Measurements from ENCODE around the gene OXLD1.
A peak's percentile ranks its signal among the peaks of the same experiment; 100 is the strongest.

Gene OXLD1

DNA sequence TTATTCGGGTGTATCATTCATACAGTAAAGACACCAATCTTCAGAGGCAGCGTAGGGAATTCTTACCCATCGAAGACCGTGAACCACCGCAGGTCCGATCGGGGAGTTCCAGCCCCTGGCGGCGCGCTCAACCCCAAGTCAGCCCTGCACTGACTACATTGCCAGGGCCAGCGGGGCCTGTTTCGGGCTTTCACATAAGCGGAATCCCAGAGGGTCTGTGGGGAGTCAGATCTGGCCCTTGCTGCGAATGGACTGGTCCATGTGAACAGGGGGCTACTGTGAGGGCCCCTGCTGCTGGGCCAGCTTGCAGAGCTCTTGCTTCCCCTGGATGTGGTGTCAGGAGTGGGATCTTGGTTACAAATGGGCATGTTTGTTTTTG is 17.7 kb downstream of the OXLD1 start:
- no peak overlapping the region for H3K27ac ChIP-seq (ENCODE audit: low read length)
- no peak for DNase-seq (ENCODE audit: low read depth, low spot score)
- peaks cover 14% of the 10 kb centered on the region for H3K4me1 ChIP-seq (ENCODE audit: control insufficient read depth, insufficient read depth, low read length)
- no CpG with 5 or more reads among the region's 14 CpGs for WGBS (ENCODE audit: insufficient coverage, insufficient read length)
- peak overlapping the region; percentile 33; the same call in 1 of the 2 replicates for H3K4me3 ChIP-seq (ENCODE audit: low read length)
- H3K36me3 ChIP-seq (ENCODE audit: control insufficient read depth, insufficient read depth, low read length), result no peaks in the 10 kb centered on the region
- peaks cover 11% of the 10 kb centered on the region for H3K27me3 ChIP-seq (ENCODE audit: control insufficient read depth, insufficient read depth, low read length)
- H3K9me3 ChIP-seq (ENCODE audit: control insufficient read depth, insufficient read depth, low read length), result no peaks in the 10 kb centered on the region

DNA sequence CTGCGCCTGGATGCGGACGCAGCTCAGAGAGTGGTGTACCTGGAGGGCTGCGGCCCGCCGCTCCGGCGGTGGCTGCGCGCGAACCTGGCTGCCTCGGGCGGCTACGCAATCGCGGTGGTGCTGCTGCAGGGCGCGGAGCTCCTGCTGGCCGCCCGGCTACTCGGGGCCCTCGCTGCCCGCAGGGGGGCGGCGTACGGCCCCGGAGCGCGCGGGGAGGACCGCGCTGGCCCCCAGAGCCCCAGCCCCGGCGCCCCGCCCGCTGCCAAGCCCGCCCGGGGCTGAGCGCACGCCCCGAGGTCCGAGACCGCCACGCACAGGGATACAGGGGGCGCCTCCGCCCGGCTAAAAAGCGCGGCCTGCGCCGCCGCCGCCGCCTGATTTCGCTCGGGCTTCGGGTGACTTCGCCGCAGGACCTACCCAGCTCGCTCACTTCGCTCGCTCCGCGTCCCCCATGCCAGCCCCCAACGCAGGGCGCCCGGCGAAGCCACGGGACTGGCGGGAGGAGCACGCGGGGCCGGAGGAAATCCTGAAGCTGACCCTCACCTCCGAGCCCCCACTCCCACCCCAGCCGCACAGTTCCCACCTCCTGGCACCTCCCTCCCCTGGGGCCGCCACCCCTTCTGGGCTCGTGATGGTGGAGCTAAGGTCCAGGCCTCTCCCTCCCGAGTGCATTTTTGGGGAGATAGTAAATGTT is 18.2 kb downstream of the OXLD1 start:
- peak overlapping the region; percentile 33; the same call in 1 of the 2 replicates for H3K4me3 ChIP-seq (ENCODE audit: low read length)
- no CpG with 5 or more reads among the region's 78 CpGs for WGBS (ENCODE audit: insufficient coverage, insufficient read length)
- peaks cover 10% of the 10 kb centered on the region for H3K4me1 ChIP-seq (ENCODE audit: control insufficient read depth, insufficient read depth, low read length)
- no peak for DNase-seq (ENCODE audit: low read depth, low spot score)
- H3K36me3 ChIP-seq (ENCODE audit: control insufficient read depth, insufficient read depth, low read length), result no peaks in the 10 kb centered on the region
- H3K27ac ChIP-seq (ENCODE audit: low read length), result no peak overlapping the region
- no peaks in the 10 kb centered on the region for H3K9me3 ChIP-seq (ENCODE audit: control insufficient read depth, insufficient read depth, low read length)
- peaks cover 11% of the 10 kb centered on the region for H3K27me3 ChIP-seq (ENCODE audit: control insufficient read depth, insufficient read depth, low read length)

DNA sequence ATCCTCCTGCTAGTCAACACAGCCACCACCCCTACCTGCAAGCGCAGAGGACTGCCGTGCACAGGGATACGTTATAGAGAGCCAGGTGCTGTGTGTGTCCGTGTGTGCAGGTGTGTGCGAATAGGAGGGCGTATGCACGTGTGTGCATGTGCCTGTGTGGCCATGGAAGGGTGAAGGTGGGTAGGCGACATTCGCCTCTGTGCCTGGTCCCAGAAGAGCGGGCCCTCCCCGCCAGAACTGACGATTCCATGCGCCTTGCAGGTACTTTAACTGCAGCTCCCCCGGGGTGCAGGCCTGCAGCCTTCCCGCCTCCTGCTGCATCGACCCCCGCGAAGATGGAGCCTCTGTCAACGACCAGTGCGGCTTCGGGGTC is 18.8 kb downstream of the OXLD1 start:
- Histone ChIP-seq H3K9me3 (ENCODE audit: control insufficient read depth, insufficient read depth, low read length) (no peaks in the 10 kb centered on the region), H3K36me3 (ENCODE audit: control insufficient read depth, insufficient read depth, low read length) (no peaks in the 10 kb centered on the region), H3K4me1 (ENCODE audit: control insufficient read depth, insufficient read depth, low read length) (peaks cover 8% of the 10 kb centered on the region), H3K27ac (ENCODE audit: low read length) (no peak overlapping the region), H3K27me3 (ENCODE audit: control insufficient read depth, insufficient read depth, low read length) (peaks cover 11% of the 10 kb centered on the region), H3K4me3 (ENCODE audit: low read length) (peak overlapping the region; percentile 33; the same call in 1 of the 2 replicates)
- WGBS (ENCODE audit: insufficient coverage, insufficient read length), result no CpG with 5 or more reads among the region's 21 CpGs
- no peak for DNase-seq (ENCODE audit: low read depth, low spot score)

DNA sequence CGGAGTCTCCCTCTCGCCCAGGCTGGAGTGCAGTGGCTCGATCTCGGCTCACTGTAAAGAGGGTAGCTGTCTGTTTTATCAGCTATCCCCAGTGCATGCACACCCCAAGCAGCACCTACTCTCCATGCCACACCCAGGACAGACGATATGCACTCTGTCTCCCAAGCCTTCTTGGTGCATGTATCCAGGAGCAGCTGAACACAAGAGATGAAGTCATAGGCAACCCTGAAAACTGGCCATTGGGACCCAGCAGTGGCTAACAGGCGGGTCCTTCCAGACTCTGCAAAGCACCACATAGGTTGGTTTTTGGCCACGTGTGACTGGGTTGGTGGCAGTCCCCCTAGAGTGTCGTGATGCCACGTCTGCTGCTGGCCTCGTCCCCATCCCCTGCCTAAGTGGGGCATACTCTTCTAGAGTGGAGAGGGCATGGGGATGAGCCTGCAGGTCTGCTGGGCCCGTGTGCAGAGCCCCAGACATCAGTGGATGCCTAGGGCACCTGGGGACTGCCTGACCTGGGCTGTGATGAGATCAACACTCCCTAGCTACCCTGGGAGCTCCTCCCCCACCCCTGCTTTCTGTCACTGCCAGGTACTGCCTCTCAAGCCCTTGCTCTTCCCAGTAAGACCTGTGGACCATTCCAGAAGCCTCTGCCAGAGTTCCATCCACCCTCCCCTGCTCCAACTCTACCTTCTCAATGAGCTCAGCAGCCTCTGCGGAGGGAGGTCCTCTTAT is 19.4 kb downstream of the OXLD1 start:
- Histone ChIP-seq H3K4me3 (ENCODE audit: low read length) (no peak overlapping the region), H3K9me3 (ENCODE audit: control insufficient read depth, insufficient read depth, low read length) (no peaks in the 10 kb centered on the region), H3K36me3 (ENCODE audit: control insufficient read depth, insufficient read depth, low read length) (no peaks in the 10 kb centered on the region), H3K27me3 (ENCODE audit: control insufficient read depth, insufficient read depth, low read length) (peaks cover 11% of the 10 kb centered on the region), H3K4me1 (ENCODE audit: control insufficient read depth, insufficient read depth, low read length) (peaks cover 8% of the 10 kb centered on the region), H3K27ac (ENCODE audit: low read length) (no peak overlapping the region)
- DNase-seq (ENCODE audit: low read depth, low spot score), result no peak
- no CpG with 5 or more reads among the region's 12 CpGs for WGBS (ENCODE audit: insufficient coverage, insufficient read length)

DNA sequence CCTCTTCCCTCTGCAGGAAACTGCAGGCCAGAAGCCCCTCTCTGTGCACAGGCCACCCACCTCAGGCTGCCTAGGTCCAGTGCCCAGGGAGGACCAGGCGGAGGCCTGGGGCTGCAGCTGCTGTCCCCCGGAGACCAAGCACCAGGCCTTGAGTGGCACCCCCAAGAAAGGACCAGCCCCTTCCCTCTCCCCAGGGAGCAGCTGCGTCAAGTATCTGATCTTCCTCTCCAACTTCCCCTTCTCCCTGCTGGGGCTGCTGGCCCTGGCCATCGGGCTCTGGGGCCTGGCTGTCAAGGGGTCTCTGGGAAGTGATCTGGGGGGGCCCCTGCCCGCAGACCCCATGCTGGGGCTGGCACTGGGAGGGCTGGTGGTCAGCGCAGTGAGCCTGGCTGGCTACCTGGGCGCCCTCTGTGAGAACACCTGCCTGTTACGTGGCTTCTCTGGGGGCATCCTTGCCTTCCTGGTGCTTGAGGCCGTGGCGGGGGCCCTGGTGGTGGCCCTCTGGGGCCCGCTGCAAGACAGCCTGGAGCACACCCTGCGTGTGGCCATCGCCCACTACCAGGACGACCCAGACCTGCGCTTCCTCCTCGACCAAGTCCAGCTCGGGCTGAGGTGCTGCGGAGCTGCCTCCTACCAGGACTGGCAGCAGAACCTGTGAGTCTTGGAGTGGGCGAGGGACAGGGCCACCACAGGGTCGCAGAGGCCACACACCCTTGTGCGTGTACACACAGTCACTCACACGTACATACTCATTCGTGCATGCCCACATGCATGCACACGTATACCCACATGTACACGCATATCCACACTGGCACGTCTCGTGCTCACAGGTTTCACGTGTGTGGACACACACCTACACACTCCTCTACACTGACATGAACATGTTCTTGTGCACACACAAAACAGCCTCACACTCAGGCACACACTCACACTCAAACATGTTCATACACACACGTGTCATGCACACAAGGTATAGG is 21.1 kb downstream of the OXLD1 start:
- no peaks in the 10 kb centered on the region for H3K36me3 ChIP-seq (ENCODE audit: control insufficient read depth, insufficient read depth, low read length)
- no CpG with 5 or more reads among the region's 29 CpGs for whole genome bisulfite sequencing (ENCODE audit: insufficient coverage, insufficient read length)
- H3K4me3 ChIP-seq (ENCODE audit: low read length), result no peak overlapping the region
- H3K4me1 ChIP-seq (ENCODE audit: control insufficient read depth, insufficient read depth, low read length), result peaks cover 8% of the 10 kb centered on the region
- H3K9me3 ChIP-seq (ENCODE audit: control insufficient read depth, insufficient read depth, low read length), result no peaks in the 10 kb centered on the region
- no peak for DNase-seq (ENCODE audit: low read depth, low spot score)
- H3K27ac ChIP-seq (ENCODE audit: low read length), result no peak overlapping the region
- H3K27me3 ChIP-seq (ENCODE audit: control insufficient read depth, insufficient read depth, low read length), result peaks cover 11% of the 10 kb centered on the region

DNA sequence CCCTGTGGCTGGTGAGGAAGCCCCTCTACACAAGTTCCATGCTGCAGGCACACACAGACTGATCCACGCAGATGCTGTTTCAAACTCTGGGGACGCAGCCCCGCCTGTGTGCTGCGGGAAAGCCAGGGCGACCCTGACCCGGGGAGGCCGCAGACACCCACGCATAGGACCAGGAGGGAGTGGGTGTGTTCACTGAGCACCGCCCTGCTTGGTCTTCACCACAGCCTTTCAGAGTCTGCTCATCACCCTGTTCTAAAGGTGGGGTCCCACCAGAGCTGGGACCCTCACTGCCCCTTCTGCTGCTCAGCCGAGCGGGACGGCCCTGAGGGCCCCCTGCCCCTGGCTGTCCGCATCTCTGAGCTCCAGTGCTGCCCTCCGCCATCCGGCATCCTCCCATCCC is 21.9 kb downstream of the OXLD1 start:
- Histone ChIP-seq H3K9me3 (ENCODE audit: control insufficient read depth, insufficient read depth, low read length) (no peaks in the 10 kb centered on the region), H3K27me3 (ENCODE audit: control insufficient read depth, insufficient read depth, low read length) (peaks cover 11% of the 10 kb centered on the region), H3K36me3 (ENCODE audit: control insufficient read depth, insufficient read depth, low read length) (no peaks in the 10 kb centered on the region), H3K27ac (ENCODE audit: low read length) (no peak overlapping the region), H3K4me1 (ENCODE audit: control insufficient read depth, insufficient read depth, low read length) (peaks cover 8% of the 10 kb centered on the region), H3K4me3 (ENCODE audit: low read length) (no peak overlapping the region)
- WGBS (ENCODE audit: insufficient coverage, insufficient read length), result no CpG with 5 or more reads among the region's 15 CpGs
- DNase-seq (ENCODE audit: low read depth, low spot score), result no peak

DNA sequence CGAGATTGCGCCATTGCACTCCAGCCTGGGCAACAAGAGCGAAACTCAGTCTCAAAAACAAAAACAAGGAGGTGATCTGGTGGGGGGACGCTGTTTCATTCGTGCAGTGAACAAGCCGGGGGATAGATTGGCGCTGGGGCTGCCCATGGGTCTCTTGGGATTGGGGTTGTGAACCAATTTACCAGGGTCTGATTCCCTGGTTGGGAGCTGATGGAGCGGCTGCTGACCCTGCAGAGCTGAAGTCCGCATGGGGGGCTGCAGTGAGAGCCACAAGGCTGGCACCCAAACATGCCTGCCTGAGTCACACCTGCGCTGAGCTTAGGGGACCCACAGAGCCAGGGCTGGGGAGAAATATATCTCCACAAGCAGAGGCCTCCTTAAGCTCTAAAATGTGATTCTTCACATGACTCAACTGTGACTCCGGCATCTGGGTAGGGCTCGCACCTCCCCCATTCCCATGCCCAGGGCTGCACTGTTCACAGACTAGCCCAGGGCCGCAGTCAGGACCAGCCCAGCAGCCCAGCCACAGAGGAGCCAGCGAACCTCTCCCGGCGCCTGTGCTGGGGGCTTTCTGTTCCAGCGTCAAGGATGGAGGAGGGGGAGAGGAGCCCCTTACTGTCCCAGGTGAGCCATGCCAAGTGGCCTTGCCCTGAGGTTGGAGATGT is 24.4 kb downstream of the OXLD1 start:
- Histone ChIP-seq H3K27ac (ENCODE audit: low read length) (no peak overlapping the region), H3K27me3 (ENCODE audit: control insufficient read depth, insufficient read depth, low read length) (peaks cover under 1% of the 10 kb centered on the region; the same call in 1 of the 2 replicates), H3K36me3 (ENCODE audit: control insufficient read depth, insufficient read depth, low read length) (no peaks in the 10 kb centered on the region), H3K4me3 (ENCODE audit: low read length) (no peak overlapping the region), H3K9me3 (ENCODE audit: control insufficient read depth, insufficient read depth, low read length) (no peaks in the 10 kb centered on the region), H3K4me1 (ENCODE audit: control insufficient read depth, insufficient read depth, low read length) (no peaks in the 10 kb centered on the region)
- no peak for DNase-seq (ENCODE audit: low read depth, low spot score)
- no CpG with 5 or more reads among the region's 17 CpGs for WGBS (ENCODE audit: insufficient coverage, insufficient read length)

DNA sequence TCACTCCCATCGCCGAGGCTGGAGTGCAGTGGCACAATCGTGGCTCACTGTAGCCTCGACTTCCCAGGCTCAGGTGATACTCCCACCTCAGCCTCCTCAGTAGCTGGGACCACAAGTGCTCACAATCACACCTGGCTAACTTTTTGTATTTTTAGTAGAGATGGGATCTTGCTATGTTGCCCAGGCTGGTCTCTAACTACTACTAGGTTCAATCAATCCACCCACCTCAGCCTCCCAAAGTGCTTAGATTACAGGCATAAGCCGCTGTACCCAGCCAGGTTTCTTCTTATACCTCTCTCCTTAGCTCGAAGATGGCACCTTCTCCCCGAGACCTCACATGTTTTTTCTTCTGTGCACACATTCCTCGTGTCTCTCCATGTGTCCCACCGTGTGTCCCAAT is 26.4 kb downstream of the OXLD1 start:
- no peak for DNase-seq (ENCODE audit: low read depth, low spot score)
- H3K4me3 ChIP-seq (ENCODE audit: low read length), result no peak overlapping the region
- H3K27me3 ChIP-seq (ENCODE audit: control insufficient read depth, insufficient read depth, low read length), result no peaks in the 10 kb centered on the region
- no peaks in the 10 kb centered on the region for H3K36me3 ChIP-seq (ENCODE audit: control insufficient read depth, insufficient read depth, low read length)
- H3K9me3 ChIP-seq (ENCODE audit: control insufficient read depth, insufficient read depth, low read length), result no peaks in the 10 kb centered on the region
- no peak overlapping the region for H3K27ac ChIP-seq (ENCODE audit: low read length)
- H3K4me1 ChIP-seq (ENCODE audit: control insufficient read depth, insufficient read depth, low read length), result no peaks in the 10 kb centered on the region
- WGBS (ENCODE audit: insufficient coverage, insufficient read length), result no CpG with 5 or more reads among the region's 9 CpGs

DNA sequence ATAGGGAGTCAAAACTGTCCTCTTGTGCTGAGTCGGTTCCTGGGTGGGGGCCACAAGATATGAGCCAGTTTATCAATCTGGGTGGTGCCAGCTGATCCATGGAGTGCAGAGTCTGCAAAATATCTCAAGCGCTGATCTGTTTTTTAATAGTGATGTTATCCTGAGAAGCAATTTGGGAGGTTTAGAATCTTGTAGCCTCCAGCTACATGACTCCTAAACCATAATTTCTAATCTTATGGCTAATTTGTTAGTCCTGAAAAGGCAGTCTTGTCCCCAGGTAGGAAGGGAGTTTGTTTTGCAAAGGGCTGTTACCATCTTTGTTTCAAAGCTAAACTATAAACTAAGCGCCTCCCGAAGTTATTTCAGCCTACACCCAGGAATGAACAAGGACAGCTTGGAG is 27.7 kb downstream of the OXLD1 start:
- Histone ChIP-seq H3K36me3 (ENCODE audit: control insufficient read depth, insufficient read depth, low read length) (no peaks in the 10 kb centered on the region), H3K9me3 (ENCODE audit: control insufficient read depth, insufficient read depth, low read length) (no peaks in the 10 kb centered on the region), H3K27me3 (ENCODE audit: control insufficient read depth, insufficient read depth, low read length) (no peaks in the 10 kb centered on the region), H3K27ac (ENCODE audit: low read length) (no peak overlapping the region), H3K4me1 (ENCODE audit: control insufficient read depth, insufficient read depth, low read length) (no peaks in the 10 kb centered on the region), H3K4me3 (ENCODE audit: low read length) (no peak overlapping the region)
- no CpG with 5 or more reads among the region's 4 CpGs for WGBS (ENCODE audit: insufficient coverage, insufficient read length)
- no peak for DNase-seq (ENCODE audit: low read depth, low spot score)

Measured in iPS DF 6.9 (cell line).